GM18873 (cell line): Measurements from ENCODE around the gene CDK7.
"Not testable (repeated sequence)": the region's sequence is repeated elsewhere in the genome, so short reads cannot be mapped to it uniquely, and the experiment has no call there.

Experiments used
- ATAC-seq: cut with Tn5 transposase; IDR thresholded peaks from one replicate; pipeline ENCODE4 v1.9.1; 2021; ENCODE audit warnings: mild to moderate bottlenecking, moderate library complexity, moderate number of reproducible peaks; ENCODE audit not compliant: unreplicated experiment, low FRiP score

Gene CDK7

DNA sequence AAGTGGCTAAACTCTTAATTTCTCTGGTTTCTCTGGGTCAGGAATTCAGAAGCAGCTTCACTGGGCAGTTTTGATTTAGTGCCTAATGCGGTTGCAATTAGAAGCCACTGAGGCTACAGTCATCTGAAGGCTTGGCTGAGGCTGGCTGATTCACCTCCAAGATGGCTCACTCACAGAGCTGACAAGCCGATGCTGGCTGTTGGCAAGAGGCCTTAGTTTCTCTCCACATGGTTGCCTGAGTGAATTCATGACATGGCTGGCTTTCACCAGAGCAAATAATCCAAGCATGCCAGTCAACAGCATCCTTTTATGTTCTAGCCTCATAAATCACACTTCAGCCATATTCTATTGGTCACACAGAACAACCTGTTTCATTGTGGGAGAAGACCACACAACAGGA lies 2.8 kb upstream of the CDK7 start:
- ATAC-seq = no peak

DNA sequence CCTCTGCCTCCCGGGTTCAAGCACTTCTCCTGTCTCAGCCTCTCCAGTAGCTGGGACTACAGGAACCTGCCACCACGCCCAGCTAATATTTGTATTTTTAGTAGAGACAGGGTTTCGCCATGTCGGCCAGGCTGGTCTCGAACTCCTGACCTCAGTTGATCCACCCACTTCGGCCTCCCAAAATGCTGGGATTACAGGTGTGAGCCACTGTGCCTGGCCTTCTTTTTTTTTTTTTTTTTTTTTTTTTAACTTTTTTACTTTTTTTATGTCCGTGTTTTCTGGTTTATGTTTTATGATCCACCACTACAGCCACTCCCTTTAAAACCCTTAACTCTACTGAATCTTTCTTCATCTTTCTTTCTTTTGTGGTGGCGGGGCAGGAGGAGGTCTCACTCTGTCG lies 2.0 kb downstream of the CDK7 start:
- ATAC-seq = not testable (repeated sequence)

DNA sequence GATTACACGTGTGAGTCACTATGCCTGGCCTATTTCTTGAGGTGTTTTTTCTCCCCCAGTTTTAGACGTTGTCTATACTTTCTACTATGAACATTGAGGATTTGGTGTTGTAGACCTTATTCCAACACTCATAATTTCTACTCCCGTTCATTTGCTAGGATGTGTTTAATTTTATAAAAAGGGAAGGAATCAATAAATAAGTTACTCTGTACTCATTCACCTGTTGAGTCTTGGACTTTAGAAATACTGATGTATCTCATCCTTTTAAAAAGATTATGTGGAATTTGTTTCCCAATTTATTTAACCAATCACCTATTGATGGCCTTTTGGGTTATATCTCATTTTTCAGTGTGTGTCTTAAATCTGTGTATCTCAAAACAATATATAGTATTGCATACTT lies 3.2 kb downstream of the CDK7 start:
- ATAC-seq = no peak

DNA sequence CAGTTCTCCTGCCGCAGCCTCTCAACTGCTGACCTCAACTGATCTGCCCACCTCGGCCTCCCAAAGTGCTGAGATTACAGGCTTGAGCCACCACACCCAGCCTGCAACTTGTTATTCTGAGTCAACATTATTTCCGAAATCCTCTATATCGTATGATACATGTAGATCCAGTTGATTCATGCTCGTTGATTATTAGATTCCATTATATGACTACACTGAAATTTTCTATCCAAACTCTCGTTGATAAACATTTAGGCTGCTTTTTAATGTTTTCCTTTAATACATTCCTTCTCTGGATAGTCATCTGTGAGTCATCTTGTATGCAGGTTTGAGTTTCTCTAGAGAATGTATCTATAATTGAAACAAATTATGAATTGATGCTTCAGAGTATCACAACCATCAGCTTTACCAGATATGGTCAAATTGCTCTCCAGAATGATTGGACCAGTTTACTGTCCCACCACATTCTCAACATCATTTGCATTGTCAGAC lies 4.1 kb downstream of the CDK7 start:
- ATAC-seq = no peak

DNA sequence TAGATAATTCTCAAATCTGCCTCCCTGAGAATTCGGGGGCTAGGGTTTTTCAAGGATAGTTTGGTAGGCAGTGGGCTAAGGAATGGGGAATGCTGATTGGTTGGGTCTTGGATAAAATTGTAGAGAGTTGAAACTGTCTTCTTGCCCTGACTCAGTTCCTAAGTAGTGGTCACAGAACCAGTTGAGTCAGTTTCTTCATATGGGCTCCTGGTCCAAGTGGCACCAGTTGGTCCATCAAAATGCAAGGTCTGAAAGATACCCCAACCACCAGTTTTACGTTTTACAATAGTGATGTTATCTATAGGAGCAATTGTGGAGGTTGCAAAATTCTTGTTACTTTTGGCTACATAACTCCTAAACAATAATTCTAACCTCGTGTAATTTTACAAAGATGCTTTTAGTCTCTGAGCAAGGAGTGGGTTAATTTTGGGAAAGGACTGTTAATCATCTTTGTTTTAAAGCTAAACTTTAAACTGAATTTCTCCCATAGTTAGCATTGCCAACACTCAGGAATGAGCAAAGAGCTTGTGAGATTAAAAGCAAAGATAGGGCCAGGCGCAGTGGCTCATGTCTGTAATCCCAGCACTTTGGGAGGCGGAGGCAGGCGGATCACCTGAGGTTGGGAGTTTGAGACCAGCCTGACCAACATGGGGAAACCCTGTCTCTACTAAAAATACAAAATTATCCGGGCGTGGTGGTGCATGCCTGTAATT lies 7.7 kb downstream of the CDK7 start:
- ATAC-seq = no peak

DNA sequence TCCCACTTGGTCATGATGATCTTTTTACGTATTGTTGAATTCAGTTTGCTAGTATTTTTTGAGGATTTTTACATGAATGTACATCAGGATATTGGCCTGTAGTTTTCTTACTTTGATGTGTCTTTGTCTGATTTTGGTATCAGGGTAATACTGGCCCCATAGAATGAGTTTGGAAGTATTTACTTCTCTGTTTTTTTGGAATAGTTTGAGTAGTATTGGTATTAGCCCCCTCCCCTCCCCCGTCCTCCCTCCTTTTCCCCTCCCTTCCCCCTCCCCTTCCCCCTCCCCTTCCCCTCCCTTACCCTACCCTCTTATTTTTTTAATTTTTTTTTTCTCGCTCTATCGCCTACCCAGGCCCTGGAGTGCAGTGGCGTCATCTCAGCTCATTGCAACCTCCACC lies 10.3 kb downstream of the CDK7 start:
- ATAC-seq = no peak

DNA sequence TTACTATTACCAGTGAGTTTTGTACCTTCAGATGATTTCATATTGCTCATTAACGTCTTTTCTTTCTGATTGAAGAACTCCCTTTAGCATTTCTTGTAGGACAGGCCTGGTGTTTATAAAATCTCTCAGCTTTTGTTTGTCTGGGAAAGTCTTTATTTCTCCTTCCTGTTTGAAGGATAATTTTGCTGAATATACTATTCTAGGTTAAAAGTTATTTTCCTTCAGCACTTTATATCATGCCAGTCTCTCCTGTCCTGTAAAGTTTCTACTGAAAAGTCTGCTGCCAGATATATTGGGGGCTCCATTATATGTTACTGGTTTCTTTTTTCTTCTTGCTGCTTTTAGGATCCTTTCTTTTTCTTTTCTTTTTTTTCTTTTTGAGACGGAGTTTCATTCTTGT lies 13.3 kb downstream of the CDK7 start:
- no peak for ATAC-seq

DNA sequence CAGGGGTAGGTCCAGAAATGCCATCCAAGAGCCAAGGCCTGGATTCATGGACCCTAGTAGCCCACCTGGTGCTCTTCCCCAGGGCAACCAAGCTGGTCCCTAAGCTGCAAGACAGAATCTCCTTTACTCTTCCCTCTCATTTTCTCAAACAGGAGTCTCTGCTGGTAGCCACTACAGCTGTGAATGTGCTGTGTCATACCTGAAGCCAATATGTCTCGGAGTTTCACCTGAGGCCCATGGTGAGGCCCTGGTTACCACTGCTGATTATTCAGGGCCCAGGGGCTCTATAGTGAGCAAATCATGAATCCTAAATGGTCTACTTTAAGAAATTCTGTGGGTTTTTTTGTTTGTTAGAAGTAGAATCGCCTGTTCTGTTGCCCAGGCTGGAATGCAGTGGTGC lies 15.9 kb downstream of the CDK7 start:
- ATAC-seq = no peak

DNA sequence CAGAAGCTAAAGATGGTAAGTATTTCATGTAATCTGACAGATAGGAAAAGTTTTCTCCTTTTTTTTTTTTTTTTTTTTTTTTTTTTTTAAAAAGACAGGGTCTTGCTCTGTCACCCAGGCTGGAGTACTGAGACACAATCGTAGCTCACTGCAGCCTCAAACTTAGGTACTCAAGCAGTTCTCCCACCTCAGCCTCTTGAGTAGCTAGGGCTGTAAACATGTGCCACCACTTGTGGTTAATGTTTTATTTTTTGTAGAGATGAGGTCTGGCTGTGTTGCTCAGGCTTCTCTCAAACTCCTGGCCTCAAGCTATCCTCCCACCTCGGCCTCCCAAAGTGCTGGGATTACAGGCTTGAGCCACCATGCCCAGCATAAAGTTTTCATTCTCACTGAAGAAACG lies 17.8 kb downstream of the CDK7 start:
- no peak for ATAC-seq

DNA sequence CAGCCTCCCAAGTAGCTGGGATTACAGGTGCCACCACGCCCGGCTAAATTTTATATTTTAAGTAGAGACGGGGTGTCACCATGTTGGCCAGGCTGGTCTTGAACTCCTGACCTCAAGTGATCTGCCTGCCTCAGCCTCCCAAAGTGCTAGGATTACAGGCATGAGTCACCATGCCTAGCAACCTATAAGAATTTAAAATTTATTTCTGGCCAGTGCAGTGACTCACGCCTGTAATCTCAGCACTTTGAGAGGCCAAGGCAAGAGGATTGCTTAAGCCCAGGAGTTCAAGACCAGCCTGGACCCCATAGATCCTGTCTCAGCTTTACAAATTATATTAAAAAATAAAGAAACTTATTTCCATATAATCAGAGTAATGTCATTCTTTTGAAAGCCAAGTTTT lies 21.3 kb downstream of the CDK7 start:
- ATAC-seq = not testable (repeated sequence)

DNA sequence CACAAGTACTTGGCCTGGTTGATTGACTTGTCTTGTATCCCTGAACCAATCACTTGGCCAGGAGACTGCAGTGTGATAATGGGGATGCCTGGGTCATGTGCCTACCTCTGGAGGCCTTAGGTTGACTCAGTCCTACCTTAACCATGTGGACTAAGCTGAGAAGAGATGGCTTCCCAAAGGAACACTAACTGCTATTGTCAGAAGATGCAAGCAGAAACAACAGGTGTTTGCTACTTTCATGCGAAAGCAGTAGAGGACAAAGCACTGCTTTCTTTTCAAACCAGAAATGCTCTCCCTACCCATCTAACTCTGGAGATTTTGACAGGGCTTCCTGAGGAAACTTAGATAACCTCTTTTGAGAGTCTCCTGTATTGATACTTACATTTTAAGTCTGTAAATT lies 22.9 kb downstream of the CDK7 start:
- no peak for ATAC-seq

DNA sequence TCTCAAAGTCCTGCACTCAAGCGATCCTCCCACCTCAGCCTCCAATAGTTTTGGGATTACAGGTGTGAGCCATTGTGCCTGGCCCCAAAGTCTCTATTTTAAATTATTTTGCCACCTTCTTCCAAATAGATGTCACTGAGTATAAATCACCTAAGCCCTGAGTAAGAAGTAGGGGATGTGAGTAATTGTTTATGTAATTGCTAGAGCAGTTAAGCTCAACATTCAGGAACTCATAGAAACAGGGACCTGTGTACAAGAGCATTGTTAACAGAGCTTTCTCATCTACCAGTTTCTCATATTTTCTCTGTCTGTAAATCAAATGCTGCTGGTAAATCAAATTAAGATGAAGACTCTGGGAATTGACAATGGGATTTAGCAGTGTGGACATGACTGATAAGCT lies 26.3 kb downstream of the CDK7 start:
- ATAC-seq = no peak

DNA sequence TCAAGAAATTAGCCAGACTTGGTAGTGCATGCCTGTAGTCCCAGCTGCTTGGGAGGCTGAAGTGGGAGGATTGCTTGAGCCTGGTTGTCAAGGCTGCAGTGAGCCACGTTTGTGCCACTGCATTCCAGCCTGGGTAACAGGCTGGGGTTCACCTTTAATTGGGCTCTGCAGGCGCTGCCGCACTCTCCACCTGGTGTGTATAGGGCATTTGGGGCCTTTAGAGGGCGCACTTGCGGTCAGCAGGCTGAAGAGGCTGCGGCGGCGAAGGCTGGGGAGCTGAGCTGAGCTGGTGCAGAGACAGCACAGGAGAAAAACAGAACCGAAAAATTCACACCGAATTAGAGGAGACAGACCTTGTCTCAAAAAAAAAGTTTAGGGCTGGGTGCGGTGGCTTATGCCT lies 31.2 kb downstream of the CDK7 start:
- no peak for ATAC-seq

DNA sequence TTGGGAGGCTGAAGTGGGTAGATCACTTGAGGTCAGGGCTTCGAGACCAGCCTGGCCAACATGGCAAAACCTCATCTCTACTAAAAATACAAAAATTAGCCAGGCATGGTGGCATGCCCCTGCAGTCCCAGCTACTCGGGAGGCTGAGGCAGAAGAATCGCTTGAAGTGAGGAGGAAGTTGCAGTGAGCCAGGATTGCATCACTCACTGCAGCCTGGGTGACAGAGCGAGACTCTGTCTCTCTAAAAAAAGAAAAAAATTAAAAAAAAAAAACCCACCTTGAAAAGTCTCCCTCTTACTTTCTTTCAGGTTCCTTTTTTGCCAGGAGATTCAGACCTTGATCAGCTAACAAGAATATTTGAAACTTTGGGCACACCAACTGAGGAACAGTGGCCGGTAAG lies 34.2 kb downstream of the CDK7 start:
- no peak for ATAC-seq

DNA sequence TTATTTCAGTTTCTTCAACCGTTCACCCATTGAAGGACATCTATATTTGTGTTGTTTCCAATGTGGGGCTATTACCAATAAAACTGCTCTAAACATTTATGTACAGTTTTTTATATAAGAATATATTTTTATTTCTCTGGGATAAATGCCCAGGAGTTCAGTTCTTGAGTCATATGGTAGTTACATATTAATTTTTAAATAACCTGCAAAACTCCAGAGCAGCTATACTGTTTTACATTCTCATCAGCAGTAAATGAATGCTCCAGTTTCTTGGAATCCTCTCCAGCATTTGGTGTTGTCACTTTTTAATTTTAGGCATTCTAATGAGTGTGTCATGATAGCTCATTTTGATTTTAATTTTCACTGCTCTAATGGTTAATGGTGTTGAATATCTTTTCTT lies 36.2 kb downstream of the CDK7 start:
- no peak for ATAC-seq

DNA sequence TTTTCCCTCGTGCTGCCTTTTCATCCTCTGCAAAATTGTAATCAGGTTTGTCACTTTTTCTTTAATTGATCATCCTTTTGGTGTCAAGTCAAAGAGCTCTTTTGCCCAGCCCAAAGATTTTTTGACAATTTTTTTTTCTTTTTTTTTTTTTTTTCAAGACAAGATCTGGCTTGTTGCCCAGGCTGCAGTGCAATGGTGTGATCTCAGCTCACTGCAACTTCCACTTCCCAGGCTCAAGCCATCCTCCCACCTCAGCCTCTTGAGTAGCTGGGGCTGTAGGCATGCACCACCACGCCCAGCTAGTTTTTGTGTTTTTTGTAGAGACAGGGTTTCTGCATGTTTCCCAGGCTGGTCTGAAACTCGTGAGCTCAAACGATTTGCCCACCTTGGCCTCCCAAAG lies 36.7 kb downstream of the CDK7 start:
- ATAC-seq = no peak

DNA sequence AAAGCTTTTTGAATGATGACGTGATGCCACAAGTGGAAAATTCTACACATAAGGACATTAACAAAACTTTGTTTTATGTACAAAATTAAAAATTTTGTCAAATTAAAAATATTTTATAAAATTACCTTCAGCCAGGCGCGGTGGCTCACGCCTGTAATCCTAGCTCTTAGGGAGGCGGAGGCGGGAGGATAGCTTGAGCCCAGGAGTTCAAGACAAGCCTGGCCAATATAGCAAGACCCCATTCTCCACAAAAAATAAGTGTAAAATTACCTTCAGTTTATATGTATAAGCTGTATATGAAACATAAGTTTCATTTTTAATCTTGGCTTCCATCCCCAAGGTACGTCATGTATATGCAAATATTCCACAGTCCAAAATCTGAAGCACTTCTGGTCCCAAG lies 40.9 kb downstream of the CDK7 start:
- ATAC-seq = no peak

DNA sequence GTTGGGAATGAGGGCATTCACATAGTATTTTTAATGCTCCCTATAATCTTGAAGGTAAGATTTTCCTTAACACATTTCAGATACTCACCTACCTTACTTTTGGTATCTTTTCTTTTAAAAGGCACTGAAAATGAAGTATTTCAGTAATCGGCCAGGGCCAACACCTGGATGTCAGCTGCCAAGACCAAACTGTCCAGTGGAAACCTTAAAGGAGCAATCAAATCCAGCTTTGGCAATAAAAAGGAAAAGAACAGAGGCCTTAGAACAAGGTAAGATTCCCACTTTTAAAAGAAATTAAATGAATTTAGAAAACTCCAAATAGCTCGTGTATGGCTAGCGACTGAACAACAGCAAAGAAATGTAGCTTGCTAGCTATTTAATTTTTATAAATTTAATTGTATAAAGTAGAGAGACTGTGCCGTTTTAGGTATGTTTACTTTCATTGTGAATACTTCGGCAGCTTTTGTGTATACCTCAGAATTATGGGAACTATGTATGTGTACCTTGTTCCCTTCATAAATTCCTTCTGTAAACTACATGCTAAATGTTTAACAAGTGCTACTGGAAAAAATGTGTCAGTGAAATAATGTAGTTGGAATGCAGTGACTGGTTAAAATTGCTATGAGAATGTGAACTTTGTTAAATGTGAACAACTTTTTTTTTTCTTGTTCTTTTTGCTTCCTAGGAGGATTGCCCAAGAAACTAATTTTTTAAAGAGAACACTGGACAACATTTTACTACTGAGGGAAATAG lies 41.9 kb downstream of the CDK7 start:
- ATAC-seq = no peak

DNA sequence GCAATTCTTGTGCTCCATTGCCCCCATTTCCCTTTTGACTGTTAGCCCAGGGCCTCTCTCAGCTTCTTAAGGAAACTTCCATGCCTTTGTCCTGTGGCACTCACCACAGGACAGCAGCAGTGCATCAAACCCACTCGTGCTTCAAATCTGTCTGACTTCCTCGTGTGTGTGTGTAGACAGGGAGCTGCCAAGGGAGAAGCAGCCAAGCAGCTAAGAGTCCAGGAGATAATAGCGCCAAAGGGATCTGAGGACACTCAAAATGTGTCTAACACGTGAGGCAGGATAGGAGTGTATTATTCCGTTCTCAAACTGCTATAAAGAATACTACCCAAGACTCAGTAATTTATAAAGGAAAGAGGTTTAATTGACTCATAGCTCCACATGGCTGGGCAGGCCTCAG lies 44.8 kb downstream of the CDK7 start:
- no peak for ATAC-seq

DNA sequence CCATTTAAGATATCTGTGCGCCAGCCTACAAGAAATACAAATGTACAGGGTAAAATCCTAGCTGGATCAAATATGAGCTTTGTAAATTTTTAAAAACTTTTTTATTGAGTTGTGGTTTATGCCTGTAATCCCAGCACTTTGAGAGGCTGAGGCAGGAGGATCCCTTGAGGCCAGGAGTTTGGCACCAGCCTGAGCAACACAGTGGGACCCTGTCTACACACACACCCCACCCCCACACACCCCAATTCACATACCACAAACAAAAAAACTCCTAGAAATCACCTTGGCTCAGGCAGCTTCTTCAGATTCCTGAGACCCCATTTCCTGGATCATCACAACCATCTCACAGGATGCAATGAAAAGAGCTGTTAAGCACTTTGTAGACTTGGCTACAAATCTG lies 46.4 kb downstream of the CDK7 start:
- no peak for ATAC-seq

DNA sequence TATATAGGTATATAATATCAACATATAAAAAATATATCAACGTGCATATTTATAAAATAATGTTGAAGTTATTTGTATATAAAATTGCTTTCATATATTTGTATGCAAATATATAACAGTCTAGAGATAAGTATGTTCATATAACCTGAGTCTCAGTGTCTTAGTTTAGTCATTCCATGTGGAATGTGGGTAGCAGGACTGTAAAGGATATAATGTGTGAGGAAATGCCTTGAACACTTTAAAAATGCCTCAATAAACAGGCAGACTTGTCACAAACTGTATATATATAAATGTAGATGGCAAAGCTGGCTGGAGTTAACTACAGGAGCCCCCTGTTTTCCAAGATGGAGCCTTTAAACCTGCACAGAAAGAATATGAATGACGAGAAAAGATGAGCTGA lies 49.5 kb downstream of the CDK7 start:
- ATAC-seq = no peak

DNA sequence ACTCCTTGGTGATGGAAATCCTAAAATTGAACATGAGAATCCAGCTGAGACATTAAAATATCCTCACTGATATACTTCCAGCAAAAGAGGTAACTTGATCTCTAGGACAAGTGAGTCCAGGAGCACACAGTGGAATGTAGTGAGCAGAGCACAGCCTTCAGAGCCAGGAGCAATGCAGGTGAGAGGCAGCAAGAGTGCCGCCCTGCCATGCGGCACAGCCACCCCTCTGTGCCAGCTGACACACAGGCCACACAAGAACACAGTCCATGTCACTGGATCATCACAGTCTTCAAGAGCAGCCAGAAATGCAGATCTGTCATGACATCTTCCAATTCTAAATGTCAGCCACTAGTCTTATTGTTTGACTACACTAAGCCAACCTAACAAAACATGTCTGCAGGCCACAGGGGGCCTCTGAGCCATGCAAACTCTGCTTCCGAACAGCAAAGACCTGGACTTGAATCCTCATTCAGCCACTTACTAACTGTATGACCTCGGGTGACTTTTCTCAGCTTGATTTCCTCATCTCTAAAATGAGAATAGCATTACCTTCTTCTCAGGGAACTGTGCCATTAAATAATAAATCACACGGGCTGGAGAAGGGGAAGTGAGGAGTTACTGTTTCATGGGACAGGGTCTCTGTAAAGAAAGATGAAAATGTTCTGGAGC lies 50.9 kb downstream of the CDK7 start:
- no peak for ATAC-seq
